Nephron (organoid): ENCODE measurements around the gene DOK7.

Experiments
- H3K27ac Mint-ChIP-seq, 3 experiments: 2 replicates each; pipeline ENCODE4 v1.8.0; 2020; ENCODE audit warnings: mixed read lengths in 3 of 3, mild to moderate bottlenecking in 2 of 3, moderate library complexity in 1 of 3
- H3K27me3 Mint-ChIP-seq: 2 replicates; pipeline ENCODE4 v1.8.0; 2021; ENCODE audit warnings: low read depth, mild to moderate bottlenecking, moderate library complexity, mixed read lengths
- H3K36me3 Mint-ChIP-seq: 2 replicates; pipeline ENCODE4 v1.8.0; 2020; ENCODE audit warnings: low read depth, mixed read lengths
- H3K4me1 Mint-ChIP-seq: 2 replicates; pipeline ENCODE4 v1.8.0; 2020; ENCODE audit warnings: mixed read lengths
- H3K4me3 Mint-ChIP-seq, 3 experiments: 2 replicates each; pipeline ENCODE4 v1.8.0; 2020; ENCODE audit warnings: mild to moderate bottlenecking in 3 of 3, mixed read lengths in 3 of 3, moderate library complexity in 2 of 3
- H3K9me3 Mint-ChIP-seq: 2 replicates; pipeline ENCODE4 v1.8.0; 2020; ENCODE audit warnings: mixed read lengths
- TF ChIP-seq, protein P1 (sequence below), 3 experiments: fragments of 200-600 bp; sonication (generic); IDR thresholded peaks; one replicate each; pipeline ENCODE4 v1.5.0; 2021; ENCODE audit warnings: antibody characterized with exemption in 3 of 3; ENCODE audit not compliant: unreplicated experiment in 3 of 3

Gene DOK7

DNA sequence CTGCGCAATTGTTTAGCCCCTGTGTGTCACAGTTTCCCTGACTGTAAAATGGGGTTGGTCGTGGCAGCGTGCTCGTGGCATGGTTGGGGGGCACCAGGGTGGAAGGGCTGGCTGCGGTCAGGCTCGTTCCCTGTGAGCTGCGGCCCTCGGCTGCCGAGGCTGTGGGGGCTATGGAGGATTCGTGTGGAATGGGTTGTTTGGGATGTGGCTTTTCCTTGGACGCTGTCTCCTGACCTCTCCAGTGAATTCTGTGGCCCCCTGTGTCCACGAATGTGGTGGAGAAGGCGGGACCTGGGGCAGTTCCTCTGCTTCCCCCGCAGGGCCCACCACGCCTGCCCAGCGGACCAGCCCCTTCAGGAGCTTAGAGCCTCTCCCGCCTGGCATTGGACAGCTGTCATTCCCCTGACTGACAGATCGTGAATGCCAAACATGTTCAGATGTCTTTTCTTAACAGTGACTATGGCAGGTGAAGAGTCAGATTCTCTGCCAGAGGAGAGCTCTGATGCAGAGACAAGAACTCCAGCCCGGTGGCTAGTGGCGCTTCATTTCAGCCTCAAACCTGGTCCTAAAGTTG lies 38.5 kb upstream of the DOK7 start:
- Mint-ChIP-seq H3K36me3 (peaks cover 28% of the 10 kb centered on the region), H3K27me3 (no peaks in the 10 kb centered on the region), H3K4me3 (no peak overlapping the region), H3K27ac (no peak overlapping the region), H3K4me1 (no peaks in the 10 kb centered on the region), H3K9me3 (no peaks in the 10 kb centered on the region)
- TF ChIP-seq, protein P1, sequence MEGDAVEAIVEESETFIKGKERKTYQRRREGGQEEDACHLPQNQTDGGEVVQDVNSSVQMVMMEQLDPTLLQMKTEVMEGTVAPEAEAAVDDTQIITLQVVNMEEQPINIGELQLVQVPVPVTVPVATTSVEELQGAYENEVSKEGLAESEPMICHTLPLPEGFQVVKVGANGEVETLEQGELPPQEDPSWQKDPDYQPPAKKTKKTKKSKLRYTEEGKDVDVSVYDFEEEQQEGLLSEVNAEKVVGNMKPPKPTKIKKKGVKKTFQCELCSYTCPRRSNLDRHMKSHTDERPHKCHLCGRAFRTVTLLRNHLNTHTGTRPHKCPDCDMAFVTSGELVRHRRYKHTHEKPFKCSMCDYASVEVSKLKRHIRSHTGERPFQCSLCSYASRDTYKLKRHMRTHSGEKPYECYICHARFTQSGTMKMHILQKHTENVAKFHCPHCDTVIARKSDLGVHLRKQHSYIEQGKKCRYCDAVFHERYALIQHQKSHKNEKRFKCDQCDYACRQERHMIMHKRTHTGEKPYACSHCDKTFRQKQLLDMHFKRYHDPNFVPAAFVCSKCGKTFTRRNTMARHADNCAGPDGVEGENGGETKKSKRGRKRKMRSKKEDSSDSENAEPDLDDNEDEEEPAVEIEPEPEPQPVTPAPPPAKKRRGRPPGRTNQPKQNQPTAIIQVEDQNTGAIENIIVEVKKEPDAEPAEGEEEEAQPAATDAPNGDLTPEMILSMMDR (IDR thresholded peaks at IDR 0.05; ENCODE audit: unreplicated experiment in 3 of 3): no peak

DNA sequence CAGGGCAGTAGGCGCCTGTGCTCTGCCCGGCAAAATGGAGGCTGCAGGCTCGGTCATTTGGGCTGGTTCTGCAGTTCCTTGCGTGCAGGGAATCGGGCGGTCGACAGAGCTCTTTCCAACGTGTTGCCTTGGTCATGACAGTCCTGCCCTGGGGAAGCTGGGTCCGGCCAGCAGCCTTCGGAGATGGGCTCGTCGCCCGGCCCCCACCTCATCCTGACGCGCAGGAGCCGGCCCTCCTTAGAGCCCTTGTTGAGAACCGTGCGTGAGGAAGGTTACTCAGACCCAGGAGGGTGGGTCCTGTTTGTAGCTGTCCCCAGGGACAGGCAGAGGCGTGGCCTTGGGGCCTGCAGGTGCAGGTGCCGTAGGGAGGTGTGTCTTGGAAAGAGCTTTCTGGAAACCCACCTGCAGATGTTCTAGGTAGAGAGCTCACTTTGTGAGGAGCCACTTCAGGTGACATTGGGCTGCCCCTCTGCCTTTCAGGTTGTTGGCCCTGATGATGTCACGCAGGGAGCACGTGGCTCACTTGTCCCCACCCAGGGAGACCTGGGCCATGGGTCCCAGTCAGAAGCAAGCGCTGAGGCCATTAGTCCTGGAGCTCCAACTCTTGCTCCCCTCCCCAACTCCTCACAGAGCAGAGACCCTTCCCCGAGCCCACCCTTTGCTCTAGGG lies 36.5 kb upstream of the DOK7 start:
- TF ChIP-seq, protein P1 (IDR thresholded peaks at IDR 0.05; ENCODE audit: unreplicated experiment in 3 of 3): no peak
- no peaks in the 10 kb centered on the region for H3K9me3 Mint-ChIP-seq
- H3K4me3 Mint-ChIP-seq: no peak overlapping the region
- H3K27me3 Mint-ChIP-seq: no peaks in the 10 kb centered on the region
- no peaks in the 10 kb centered on the region for H3K4me1 Mint-ChIP-seq
- H3K27ac Mint-ChIP-seq: no peak overlapping the region
- peaks cover 24% of the 10 kb centered on the region for H3K36me3 Mint-ChIP-seq

DNA sequence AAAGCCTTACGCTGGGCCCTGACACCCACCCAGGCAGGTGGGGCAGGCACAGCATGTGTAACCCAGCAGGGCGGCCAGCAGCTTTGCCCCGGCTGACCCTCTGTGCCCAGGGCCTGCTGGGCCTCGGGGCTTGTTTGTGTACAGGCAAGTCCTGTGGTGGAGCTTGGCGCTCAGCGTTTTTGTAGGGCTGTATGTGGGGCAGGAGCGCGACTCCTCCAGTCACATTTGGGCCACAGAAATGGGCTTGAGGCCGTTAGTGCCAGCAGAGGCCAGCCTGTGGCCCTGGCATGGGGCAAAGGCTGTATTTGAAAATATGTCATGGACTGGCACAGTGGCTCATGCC lies 36.0 kb upstream of the DOK7 start:
- Mint-ChIP-seq H3K36me3 (peaks cover 24% of the 10 kb centered on the region), H3K4me1 (no peaks in the 10 kb centered on the region), H3K4me3 (no peak overlapping the region), H3K27ac (no peak overlapping the region), H3K9me3 (no peaks in the 10 kb centered on the region), H3K27me3 (no peaks in the 10 kb centered on the region)
- TF ChIP-seq, protein P1 (IDR thresholded peaks at IDR 0.05; ENCODE audit: unreplicated experiment in 3 of 3): no peak

DNA sequence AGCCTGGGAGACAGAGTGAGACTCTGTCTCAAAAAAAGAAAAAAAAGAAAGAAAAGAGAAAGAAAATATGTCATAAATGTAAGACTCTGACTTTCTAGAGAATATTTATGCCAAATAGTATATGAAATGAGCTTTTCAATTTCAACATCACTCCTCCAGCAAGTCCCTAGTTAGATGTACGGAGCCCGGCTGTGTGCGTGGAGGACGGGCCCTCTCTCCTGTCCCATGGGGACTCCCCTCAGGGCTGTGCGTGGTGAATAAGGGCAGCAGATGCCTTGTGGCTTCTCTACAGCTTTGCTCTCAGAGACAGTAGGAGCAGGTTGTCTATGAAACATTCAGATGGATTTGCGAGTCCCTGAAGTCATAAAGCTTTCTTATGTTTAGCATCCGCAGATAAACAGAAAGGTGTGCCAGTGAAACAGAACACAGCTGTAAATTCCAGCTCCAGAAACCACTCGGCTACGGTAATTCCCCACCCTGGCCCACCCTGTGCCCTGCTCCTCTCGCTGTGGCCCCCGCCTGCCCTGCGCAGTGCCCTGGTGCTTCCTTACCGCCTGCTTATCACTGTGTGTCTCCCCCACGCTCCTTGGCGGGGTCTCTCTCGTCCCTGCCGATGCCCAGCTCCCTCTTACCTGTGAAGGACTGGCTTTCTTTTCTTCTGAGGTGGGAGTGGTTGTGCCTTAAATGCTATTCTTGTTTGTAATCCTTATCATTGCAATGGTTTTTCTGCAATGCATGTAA lies 35.2 kb upstream of the DOK7 start:
- H3K9me3 Mint-ChIP-seq: no peaks in the 10 kb centered on the region
- no peak overlapping the region for H3K4me3 Mint-ChIP-seq
- H3K4me1 Mint-ChIP-seq: no peaks in the 10 kb centered on the region
- H3K27ac Mint-ChIP-seq: no peak overlapping the region
- no peaks in the 10 kb centered on the region for H3K27me3 Mint-ChIP-seq
- TF ChIP-seq, protein P1 (IDR thresholded peaks at IDR 0.05; ENCODE audit: unreplicated experiment in 3 of 3): no peak
- H3K36me3 Mint-ChIP-seq: peaks cover 21% of the 10 kb centered on the region

DNA sequence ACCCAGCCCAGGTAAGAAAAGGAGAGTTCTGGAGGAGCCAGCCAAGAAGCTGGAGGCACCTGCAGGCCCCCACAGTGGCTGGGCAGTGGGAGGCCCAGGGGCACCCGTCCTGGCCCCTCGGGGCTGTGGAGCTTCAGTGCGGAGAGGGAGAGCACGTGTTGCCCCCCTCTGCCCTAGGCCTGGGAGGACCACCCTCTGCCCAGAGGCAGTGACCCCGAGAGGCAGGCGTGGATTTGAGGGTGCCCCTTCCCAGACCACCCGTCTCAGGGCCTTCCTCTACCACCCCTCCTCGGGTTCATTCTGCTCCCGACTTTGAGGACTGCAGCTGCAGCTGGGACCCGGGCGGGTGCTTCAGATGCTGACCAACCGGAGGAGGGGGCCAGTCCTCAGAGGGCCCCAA lies 33.5 kb upstream of the DOK7 start:
- H3K9me3 Mint-ChIP-seq: no peaks in the 10 kb centered on the region
- H3K4me1 Mint-ChIP-seq: peaks cover 4% of the 10 kb centered on the region
- H3K27me3 Mint-ChIP-seq: no peaks in the 10 kb centered on the region
- no peak overlapping the region for H3K4me3 Mint-ChIP-seq
- TF ChIP-seq, protein P1 (IDR thresholded peaks at IDR 0.05; ENCODE audit: unreplicated experiment in 3 of 3): no peak
- no peak overlapping the region for H3K27ac Mint-ChIP-seq
- peaks cover 17% of the 10 kb centered on the region for H3K36me3 Mint-ChIP-seq
